ENCODE measurements around the gene CSRP2. TPM values are rescaled to one million over a fixed set of nuclear protein-coding genes. Genes with fewer than 3 reads are reported as not detected.

CSRP2 gene
- total RNA-seq, 1 donor from 2014 or later, result 52.9 TPM

DNA sequence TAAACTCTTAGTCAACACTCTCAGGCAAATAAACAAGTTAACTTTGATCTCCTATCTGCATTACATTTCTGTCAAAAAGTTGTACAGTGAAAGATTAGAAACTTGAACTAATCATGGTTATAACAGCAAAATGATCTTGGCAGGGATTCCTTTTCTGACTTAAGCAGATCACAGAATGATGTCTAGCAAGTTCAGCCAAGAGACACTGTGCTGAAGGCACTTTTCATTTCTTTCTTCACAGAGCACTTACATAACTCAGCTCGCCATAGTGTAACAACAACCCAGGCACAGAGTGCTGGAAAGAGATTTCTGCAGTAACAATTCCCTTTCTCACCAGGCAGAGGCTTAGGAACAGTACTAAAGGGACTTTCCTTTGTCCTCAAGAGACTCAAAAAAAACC lies 19.6 kb upstream of the CSRP2 start:
- Histone ChIP-seq H3K4me3 (ENCODE audit: low read depth, low read length) (no peak overlapping the region), H3K27me3 (ENCODE audit: control insufficient read depth, insufficient read depth, low read length) (no peaks in the 10 kb centered on the region), H3K36me3 (ENCODE audit: control insufficient read depth, insufficient read depth, low read length) (no peaks in the 10 kb centered on the region)
- TF ChIP-seq, protein P1, sequence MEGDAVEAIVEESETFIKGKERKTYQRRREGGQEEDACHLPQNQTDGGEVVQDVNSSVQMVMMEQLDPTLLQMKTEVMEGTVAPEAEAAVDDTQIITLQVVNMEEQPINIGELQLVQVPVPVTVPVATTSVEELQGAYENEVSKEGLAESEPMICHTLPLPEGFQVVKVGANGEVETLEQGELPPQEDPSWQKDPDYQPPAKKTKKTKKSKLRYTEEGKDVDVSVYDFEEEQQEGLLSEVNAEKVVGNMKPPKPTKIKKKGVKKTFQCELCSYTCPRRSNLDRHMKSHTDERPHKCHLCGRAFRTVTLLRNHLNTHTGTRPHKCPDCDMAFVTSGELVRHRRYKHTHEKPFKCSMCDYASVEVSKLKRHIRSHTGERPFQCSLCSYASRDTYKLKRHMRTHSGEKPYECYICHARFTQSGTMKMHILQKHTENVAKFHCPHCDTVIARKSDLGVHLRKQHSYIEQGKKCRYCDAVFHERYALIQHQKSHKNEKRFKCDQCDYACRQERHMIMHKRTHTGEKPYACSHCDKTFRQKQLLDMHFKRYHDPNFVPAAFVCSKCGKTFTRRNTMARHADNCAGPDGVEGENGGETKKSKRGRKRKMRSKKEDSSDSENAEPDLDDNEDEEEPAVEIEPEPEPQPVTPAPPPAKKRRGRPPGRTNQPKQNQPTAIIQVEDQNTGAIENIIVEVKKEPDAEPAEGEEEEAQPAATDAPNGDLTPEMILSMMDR (IDR thresholded peaks at IDR 0.05; ENCODE audit: insufficient read depth, low read length, poor library complexity, severe bottlenecking), result no peak
- no peak for DNase-seq (ENCODE audit: low read depth)

DNA sequence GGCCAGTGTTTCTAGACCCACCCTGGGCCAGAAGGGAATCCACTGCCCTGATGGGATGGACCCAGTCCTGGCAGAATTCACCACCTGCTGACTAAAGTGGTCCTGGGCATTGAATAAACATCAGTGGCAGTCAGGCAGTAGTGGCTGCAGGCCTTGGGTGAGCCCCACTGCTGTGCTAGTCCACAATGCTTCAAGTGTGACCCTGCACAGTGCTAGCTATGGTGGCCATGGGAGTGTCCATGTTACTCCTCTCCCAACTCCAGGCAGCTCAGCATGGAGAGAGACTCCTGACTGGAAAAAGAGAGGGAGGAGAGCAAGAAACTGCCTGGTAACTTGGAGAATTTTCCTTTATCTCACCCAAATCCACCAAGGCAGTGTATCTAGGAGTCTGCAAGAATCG lies 17.5 kb upstream of the CSRP2 start:
- Histone ChIP-seq H3K27me3 (ENCODE audit: control insufficient read depth, insufficient read depth, low read length) (no peaks in the 10 kb centered on the region), H3K36me3 (ENCODE audit: control insufficient read depth, insufficient read depth, low read length) (no peaks in the 10 kb centered on the region), H3K4me3 (ENCODE audit: low read depth, low read length) (no peak overlapping the region)
- TF ChIP-seq, protein P1 (IDR thresholded peaks at IDR 0.05; ENCODE audit: insufficient read depth, low read length, poor library complexity, severe bottlenecking), result no peak
- no peak for DNase-seq (ENCODE audit: low read depth)

DNA sequence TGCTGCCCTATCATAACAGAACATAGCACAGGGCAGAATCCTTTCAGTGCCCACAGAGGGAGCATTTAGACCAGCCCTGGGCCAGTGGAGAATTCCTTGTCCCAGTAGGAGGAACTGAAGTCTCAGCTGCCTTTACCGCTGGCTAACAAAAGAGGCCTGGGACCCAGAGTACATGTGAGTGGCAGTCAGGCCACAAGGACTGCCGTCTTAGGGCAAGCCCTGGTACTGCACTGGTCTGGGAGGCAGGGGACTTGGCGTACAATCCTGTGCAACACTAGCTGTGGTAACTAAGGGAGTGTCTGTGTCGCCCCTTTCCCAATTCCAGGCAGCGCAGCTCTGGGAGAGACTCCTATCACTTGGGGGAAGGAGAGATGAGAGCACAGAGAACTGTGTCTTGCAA lies 17.0 kb upstream of the CSRP2 start:
- TF ChIP-seq, protein P1 (IDR thresholded peaks at IDR 0.05; ENCODE audit: insufficient read depth, low read length, poor library complexity, severe bottlenecking), result no peak
- no peaks in the 10 kb centered on the region for H3K27me3 ChIP-seq (ENCODE audit: control insufficient read depth, insufficient read depth, low read length)
- no peaks in the 10 kb centered on the region for H3K36me3 ChIP-seq (ENCODE audit: control insufficient read depth, insufficient read depth, low read length)
- H3K4me3 ChIP-seq (ENCODE audit: low read depth, low read length), result no peak overlapping the region
- DNase-seq (ENCODE audit: low read depth), result no peak

DNA sequence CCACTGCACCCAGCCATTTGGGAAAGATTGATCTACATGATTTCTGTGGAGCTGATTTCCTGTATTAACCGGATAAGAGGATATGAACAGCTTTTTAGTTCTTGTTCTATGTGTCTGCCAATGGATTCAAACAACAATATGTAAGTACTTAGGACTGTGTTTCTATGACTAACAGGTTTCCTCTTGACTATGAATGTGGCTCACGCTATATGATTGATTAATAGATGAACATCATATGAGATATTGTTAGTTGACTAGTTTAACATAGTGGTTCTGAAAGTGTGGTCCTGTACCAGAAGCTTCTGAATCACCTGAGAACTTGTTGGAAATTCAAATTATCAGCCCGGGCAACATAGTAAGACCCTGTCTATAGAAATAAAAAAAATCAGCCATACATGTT lies 12.8 kb upstream of the CSRP2 start:
- TF ChIP-seq, protein P1 (IDR thresholded peaks at IDR 0.05; ENCODE audit: insufficient read depth, low read length, poor library complexity, severe bottlenecking), result no peak
- Histone ChIP-seq H3K4me3 (ENCODE audit: low read depth, low read length) (no peak overlapping the region), H3K27me3 (ENCODE audit: control insufficient read depth, insufficient read depth, low read length) (no peaks in the 10 kb centered on the region), H3K36me3 (ENCODE audit: control insufficient read depth, insufficient read depth, low read length) (no peaks in the 10 kb centered on the region)
- no peak for DNase-seq (ENCODE audit: low read depth)

DNA sequence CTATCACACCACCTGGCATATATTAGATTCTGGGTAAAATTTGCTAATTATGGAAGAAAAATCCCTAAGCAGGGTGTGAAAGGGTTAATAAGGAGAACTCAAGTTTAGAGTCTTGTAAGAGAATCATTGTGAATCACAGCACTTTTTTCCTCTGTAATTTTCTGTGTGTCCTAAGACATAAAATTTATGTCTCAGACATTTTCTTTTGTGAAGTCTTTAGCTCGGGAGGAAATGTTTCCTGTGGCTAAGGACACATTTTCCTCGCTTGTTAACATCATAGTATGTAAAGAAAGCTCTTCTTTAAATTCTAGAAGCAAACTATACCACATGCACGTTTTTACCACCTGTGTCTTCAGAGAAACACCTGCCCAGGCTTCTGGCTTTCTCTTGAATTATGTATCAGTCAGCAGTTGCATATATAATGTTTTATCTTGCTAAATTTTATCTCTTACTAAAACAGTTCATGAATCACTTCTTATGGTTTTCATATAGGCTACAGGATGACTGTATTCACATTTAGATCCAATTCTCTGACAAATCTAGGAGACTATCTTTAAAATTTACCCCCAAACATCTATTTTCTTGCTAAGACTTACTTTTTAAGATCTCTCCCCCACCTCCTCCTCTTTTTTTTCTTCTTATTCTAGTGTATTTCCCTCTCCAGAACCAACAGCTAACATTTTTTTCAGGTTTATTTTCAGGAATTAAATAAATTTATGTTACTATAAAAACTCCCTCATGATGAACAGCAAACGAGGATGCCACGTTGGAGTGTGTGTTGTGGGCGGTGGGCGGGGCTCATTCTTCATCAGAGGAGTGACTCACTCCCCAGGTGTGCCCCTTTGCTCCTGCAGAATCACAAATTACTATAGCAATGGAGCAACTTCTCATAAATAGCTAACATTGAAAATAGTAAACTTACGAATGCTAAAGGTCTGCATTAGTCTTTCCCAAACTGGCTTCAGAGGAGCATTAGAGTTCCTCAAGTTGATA lies 11.6 kb upstream of the CSRP2 start:
- Histone ChIP-seq H3K36me3 (ENCODE audit: control insufficient read depth, insufficient read depth, low read length) (no peaks in the 10 kb centered on the region), H3K27me3 (ENCODE audit: control insufficient read depth, insufficient read depth, low read length) (no peaks in the 10 kb centered on the region), H3K4me3 (ENCODE audit: low read depth, low read length) (no peak overlapping the region)
- DNase-seq (ENCODE audit: low read depth), result no peak
- TF ChIP-seq, protein P1 (IDR thresholded peaks at IDR 0.05; ENCODE audit: insufficient read depth, low read length, poor library complexity, severe bottlenecking), result no peak

All from kidney epithelial cell (primary cell).